HG03457 (cell line): ENCODE data around the gene SHKBP1.
"Not testable (repeated sequence)": the region's sequence is repeated elsewhere in the genome, so short reads cannot be mapped to it uniquely, and the experiment has no call there.

ENCODE experiments used
- ATAC-seq: cut with Tn5 transposase; IDR thresholded peaks from one replicate; pipeline ENCODE4 v1.9.1; 2021; ENCODE audit warnings: moderate number of reproducible peaks; ENCODE audit not compliant: unreplicated experiment

SHKBP1 gene, protein sequence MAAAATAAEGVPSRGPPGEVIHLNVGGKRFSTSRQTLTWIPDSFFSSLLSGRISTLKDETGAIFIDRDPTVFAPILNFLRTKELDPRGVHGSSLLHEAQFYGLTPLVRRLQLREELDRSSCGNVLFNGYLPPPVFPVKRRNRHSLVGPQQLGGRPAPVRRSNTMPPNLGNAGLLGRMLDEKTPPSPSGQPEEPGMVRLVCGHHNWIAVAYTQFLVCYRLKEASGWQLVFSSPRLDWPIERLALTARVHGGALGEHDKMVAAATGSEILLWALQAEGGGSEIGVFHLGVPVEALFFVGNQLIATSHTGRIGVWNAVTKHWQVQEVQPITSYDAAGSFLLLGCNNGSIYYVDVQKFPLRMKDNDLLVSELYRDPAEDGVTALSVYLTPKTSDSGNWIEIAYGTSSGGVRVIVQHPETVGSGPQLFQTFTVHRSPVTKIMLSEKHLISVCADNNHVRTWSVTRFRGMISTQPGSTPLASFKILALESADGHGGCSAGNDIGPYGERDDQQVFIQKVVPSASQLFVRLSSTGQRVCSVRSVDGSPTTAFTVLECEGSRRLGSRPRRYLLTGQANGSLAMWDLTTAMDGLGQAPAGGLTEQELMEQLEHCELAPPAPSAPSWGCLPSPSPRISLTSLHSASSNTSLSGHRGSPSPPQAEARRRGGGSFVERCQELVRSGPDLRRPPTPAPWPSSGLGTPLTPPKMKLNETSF

DNA sequence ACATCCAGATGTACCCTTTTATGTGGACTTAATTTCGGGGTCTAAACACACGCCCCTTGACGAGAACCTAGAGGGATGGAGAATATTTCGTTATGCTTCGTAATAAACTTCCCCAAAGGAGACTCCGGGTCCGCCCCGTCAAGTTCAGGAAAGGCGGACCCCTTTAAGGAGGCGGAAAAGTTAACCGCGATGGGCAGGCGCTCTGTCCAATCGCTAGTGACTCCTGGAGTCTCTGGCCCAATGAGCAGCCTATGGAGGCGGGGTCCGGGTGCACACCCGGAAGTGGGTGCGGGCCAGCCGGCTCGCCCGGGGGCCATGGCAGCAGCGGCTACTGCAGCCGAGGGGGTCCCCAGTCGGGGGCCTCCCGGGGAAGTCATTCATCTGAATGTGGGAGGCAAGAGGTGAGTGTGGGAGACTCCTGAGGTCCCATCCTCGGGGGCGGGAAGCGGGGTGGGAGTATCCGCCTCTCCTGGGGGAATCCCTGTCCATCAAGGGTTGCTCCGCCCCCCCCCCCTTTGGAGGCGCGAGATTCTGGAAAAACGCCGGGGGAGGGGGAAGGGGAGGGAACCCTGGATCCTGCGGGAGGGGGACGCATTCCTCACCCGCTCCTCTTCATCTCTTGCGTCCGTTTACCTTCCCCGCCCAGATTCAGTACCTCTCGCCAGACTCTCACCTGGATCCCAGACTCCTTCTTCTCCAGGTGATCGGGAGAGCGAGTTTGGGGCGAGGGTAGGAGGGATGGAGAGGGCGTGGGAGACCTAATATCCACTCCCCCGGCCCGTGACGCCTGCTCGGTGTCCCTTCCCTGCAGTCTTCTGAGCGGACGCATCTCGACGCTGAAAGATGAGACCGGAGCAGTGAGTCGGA lies at the start of gene SHKBP1:
TSS of gene SHKBP1 (plus strand) at position 289 of the 867 bp plus-strand sequence. CDS start at position 316, 27 bp downstream.
- ATAC-seq: peak; percentile 82

DNA sequence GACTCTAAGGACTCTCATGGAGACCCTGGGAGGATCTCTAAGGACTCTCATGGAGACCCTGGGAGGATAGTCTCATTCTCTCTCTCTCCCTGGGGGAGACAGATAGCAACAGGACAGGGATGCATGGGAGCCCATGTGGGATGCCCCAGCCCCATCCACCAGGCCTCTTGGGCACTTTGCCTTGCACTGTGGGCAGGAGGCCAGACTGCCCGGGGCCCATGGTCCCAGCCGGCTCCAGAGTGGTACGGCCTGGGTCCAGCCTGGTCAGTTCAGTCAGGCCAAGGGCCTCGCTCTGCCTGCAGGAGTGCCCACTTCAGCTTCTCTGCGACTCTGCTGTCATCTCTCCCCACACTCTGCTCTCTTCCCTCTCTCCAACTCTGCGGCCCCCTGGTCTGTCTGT lies 48.6 kb upstream of the SHKBP1 start:
- ATAC-seq: no peak

DNA sequence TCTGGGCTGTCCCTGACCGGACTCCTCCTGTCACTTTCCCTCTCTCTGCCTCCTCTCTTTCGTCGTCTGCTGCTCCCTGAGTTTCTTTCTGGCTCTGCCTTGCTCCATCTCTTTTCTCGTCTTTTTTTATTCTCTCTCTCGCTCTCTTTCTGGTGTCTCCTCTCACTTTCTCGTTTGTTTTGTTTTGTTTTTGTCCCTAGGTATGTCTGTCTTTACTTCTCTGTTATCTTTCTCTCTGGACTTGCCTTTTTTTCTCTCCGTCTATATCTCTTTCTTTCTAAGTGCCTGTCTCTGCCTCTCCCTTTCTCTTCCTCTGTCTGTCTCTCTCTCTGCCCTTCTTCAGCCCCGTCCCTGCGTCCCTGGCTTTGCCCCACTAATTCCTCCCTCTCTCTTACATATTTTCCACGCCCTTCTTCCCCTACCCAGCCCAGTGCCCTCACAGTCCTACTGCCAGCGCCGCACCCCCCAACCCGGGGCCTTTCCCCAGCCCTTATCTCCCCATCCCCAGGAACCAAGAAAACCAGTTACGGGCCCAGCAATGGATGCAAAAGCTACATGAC lies 48.1 kb upstream of the SHKBP1 start:
- no peak for ATAC-seq

DNA sequence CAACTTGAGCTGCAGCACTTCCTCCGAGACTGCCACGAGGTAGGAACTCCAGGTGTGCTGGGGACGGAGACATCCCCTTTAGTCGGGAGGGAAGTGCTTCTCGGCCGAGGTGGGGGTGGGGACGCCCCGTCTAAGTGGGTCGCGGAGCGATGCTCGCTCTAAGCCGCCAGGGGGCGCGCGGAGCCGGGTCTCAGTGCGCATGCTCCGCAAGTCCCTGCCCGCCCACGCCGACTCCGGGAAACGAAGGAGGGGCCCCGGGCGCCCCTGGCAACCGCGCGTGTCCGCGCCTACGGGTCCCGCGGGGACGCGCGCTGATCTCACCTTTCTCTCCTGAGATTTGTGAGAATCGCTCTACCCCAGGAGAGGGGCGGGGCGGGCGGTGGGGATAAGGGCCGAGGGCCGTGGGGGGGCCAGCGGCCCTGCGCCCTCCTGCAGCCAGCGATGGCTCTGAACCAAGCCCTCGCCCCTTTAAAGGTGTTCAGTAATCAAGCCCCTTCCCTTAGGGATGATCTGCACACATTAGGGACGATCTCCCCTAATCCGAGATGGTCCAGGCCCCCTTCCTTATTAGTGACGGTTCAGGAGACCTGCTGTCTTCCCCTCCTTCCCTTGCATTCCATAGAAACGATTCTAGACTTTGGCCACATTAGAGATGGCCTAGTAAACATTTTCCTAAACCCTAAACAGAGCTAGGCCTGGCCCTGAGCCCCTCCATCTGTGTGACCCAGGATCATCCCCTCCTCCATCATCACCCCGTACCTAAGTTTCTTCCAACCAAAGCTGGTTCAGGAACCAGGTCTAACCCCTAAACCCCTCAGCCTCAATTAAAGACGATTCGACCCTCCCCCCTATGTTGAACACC lies 47.3 kb upstream of the SHKBP1 start:
- no peak for ATAC-seq

DNA sequence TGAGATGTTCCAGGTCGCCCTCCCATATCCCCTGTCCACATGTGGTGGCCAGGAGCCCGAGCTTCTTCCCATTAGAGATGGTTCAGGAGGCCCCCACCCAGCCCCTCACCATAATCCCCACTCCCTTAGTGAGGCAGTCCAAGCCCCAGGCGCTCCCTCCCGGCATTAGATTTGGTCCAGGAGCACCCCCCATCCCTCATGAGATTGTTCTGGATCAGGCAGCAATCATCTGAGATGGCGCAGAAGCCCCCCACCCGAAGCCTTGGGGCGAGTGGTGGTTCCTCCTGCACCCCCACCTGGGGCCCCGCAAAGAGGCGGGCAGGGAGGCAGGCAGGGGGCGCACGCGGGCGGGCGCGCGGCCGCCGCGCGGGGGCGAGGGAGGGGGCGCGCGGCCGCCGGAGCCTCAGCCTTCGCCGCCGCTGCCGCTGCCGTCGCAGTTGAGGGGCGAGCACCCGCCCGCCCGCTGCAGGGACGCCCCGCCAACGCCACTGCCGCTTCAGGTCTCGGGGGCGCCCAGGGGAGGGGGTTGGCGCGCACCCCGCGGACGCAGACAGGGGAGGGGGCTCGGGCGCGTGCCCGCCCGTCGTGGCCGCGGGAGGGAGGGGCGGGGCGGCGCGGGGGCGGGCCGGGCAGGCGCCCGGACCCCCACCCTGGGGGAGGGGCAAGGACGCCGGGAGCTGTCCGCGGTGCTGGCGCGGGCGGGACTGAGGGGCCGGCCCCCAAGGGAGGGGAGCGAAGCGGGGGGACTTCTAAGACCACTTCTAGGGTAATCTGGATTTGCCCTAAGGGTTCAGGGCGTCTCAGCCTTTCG lies 46.4 kb upstream of the SHKBP1 start:
- no peak for ATAC-seq

DNA sequence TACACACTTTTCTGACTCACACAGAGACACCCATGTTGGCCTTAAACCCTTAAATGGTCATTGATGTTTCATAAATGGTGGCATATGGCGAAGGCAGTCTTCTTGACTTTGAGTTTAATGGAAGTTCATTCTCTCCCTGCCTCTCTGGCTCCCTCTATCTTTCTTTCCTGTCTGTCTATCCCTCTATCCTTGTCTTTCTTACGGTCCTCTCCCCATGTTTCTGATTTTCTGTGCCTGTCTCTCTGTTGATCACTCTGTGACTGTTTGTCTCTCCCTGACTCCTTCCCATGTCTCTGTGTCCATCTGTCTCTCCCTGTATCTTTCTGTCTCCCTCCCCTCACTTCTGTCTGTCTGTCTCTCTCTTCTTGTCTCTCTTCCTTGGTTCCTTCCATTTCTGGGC lies 43.2 kb upstream of the SHKBP1 start:
- ATAC-seq: no peak

DNA sequence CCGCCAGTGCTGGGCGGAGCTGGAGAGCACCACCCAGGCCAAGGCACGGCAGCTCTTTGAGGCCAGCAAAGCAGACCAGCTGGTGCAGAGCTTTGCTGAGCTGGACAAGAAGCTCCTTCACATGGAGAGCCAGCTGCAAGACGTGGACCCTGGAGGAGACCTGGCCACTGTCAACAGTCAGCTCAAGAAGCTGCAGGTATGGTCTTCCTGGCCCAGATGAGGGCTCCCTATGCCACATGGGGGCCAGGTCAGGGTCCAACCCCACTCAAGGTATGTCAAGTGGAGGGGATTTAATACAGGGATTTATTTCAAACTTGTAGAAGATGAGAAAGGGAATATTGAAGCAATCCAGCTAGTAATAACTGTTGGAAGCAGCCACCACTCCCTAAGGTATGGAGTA lies 42.5 kb upstream of the SHKBP1 start:
- no peak for ATAC-seq

DNA sequence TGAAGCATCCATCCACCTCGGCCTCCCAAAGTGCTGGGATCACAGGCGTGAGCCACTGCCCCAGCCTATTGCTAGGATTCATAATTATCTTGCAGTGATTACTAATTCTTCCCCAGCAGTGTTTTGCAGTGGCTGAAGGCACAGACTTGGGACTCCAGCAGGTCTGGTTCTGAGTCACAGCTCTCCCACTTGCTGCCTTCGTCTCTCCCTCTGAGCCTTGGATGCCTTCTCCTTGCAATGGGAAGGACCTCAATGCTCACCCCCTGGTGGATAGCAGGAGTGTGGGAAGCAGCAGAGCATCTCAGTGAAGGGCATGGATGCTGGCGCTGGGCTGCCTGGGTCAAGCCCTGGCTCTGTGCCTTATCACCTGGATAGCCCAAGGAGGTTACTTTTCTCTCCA lies 37.6 kb upstream of the SHKBP1 start:
- no peak for ATAC-seq

DNA sequence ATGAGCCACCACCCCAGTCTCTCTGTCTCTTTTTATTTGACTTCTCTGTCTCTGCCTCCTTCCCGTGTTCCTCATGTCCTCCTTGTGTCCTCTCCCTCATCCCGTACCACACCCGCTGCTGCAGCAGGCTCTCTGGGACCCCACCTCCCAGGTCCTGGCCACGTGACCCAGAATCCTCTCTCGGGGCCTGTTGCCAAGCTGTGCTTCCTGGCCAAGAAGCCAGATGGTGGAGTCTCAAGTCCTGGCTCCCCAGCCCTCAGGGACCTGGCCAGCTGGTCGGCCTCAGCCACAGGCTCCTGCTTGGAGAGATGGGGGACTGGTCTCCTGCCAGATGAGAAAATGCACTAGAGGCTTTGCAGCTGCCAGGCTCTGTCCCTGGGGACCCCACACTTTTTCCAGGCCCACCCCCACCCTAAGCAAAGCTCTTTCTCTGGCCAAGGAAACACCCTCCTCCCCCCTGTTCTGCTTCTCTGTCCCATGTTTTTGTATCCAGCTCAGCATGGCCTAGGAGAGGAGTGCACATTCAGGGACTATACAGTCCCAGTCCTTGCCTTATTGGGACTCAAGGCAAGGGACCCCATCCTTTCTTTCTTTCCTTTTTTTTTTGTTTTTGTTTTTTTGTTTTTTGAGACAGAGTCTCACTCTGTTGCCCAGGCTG lies 34.3 kb upstream of the SHKBP1 start:
- ATAC-seq: no peak

DNA sequence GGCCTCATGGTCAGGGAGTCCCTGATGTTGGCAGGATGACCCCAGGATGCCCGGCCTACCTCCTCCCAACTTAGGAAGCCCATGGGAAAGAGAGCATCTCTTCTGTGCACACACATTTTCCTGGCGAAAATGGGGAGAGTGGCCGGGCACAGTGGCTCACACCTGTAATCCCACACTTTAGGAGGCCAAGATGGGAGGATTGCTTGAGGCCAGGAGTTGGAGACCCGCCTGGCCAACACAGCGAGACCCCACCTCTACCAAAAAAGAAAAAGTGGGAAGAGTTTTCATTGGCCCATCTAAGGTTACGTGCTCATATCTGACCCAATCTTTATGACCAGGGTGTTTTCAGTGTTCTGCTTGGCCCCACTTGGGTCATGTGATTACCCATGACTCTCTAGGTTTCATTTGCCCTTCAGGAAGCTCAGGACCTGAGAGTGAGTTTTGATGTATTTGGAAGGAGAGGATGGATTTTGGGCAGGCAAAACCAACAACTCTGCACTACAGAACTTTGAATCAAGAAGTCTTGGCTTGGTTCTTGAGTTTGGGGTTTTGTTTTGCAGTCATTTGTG lies 33.6 kb upstream of the SHKBP1 start:
- ATAC-seq: no peak

DNA sequence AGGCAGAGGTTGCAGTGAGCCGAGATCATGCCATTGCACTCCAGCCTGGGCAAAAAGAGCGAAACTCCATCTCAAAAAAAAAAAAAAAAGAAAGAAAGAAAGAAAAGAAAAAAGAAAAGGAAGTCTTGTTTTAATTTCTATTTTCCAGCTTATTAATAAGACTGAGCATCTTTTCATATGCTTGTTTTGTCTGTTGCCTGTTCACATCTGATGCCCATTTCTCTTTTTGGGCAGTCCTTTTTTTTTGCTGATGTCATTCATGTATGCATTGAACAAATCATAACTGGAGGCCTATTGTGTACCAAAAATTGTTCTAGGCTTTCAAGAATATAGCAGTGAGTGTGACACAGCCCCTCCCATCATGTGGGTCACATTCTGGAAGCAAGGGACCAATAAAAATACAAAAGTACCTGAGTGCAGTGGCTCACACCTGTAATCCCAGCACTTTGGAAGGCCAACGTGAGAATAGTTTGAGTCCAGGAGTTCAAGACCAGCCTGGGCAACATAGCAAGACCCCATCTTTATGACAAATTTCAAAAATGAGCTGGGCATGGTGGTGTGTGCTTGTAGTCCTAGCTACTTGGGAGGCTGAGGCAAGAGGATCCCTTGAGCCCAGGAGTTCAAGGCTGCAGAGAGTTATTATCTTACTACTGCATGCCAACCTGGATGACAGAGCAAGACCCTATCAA lies 30.4 kb upstream of the SHKBP1 start:
- not testable (repeated sequence) for ATAC-seq

DNA sequence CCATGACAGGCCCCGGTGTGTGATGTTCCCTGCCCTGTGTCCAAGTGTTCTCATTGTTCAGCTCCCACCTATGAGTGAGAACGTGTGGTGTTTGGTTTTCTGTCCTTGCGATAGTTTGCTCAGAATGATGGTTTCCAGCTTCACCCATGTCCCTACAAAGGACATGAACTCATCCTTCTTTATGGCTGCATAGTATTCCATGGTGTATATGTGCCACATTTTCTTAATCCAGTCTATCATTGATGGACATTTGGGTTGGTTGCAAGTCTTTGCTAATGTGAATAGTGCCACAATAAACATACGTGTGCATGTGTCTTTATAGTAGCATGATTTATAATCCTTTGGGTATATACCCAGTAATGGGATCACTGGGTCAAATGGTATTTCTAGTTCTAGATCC lies 29.5 kb upstream of the SHKBP1 start:
- ATAC-seq: not testable (repeated sequence)

DNA sequence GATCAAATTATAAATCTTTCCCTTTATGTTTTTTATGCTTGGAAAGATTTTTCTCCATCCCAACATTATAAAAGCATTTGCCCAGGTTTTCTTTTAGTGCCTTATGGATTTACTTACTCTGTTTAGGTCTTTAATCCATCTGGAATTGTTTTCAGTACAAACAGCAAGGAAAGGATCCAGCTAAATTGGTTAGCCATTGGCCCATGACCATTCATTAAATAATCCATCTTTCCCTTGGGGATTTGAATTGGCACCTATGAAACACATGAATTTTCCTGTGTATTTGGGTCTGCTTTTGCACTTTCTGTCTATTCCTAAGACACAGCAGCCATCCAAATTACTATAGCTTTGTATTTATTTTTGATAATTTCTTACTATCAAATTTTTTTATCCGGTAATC lies 28.8 kb upstream of the SHKBP1 start:
- ATAC-seq: no peak

DNA sequence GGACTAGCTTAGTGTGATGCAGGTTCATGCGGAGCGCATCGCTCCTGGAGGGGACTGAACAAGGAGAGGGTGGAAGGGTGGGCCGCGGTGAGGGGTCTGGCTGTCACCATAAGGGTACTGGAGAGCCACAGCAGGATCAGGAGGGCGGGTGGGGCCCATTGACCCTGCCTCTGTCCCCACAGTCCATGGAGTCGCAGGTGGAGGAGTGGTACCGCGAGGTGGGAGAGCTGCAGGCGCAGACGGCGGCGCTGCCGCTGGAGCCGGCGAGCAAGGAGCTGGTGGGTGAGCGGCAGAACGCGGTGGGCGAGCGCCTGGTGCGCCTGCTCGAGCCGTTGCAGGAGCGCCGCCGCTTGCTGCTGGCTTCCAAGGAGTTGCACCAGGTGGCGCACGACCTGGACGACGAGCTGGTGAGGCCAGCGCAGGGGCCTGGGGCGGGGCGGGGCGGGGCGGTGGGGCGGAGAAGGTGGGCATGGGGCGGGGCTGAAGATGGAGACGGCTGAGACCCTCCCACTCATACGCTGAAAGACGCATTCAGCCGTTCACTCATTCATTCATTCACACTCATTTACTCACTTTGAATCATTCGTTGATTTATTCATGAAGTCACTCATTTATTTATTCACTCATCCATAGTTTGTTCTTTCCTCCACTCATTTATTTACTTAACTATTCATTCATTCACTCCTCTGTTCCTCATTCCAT lies 27.5 kb upstream of the SHKBP1 start:
- no peak for ATAC-seq

DNA sequence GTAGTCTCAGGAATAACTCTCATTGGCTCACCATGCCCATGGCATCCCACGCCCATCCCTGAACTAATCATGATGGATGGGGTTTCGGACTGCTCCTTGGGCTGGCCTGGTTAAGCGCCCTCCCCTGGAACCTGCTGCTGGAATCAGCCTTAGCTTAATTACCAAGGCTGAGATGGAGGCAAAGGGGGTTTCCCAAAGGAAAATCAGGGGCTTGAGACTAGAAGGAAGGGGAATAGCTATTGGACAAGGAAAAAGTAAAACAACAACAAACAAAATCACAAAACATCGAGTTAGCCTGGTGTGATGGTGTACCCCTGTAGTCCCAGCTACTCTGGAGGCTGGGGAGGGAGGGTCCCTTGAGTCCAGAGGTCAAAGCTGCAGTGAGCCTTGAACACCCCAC lies 25.7 kb upstream of the SHKBP1 start:
- no peak for ATAC-seq

DNA sequence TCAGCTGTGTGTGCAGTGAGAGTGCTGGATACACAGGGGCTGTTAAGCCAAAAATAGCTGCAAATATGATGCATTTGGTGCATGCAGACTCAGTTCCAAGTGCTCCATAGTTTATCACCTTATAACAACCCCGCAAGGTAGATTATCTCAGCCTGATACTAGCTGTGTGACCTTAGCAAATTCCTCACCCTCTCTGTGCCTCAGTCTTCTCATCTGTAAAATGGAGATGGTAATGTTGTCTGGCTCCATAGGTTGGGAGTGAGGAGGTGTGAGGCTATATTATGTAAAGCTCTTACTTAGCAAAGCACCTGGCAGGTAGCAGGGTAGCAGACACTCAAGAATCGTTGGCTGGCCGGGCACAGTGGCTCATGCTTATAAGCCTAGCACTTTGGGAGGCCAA lies 23.8 kb upstream of the SHKBP1 start:
- ATAC-seq: no peak
